GM12878 (cell line): Measurements from ENCODE around the gene TAF6L. TPM values are rescaled to one million over a fixed set of nuclear protein-coding genes. Genes with fewer than 3 reads are reported as not detected.

Experiments
- CHD1 ChIP-seq: IDR thresholded peaks from 2 replicates; pipeline ENCODE4 v1.6.1; 2012; ENCODE audit warnings: low read depth, low read length, improper control_type of control experiment
- CHD2 ChIP-seq: IDR thresholded peaks from 2 replicates; pipeline ENCODE4 v1.6.1; 2011; ENCODE audit warnings: low read depth, low read length, improper control_type of control experiment, borderline replicate concordance
- CREB1 ChIP-seq: IDR thresholded peaks from 2 replicates; pipeline ENCODE4 v1.6.1; 2012; ENCODE audit warnings: low read depth, mild to moderate bottlenecking, inconsistent platforms
- EP300 ChIP-seq, 2 experiments: fragments of 150-350 bp in 1 of 2; IDR thresholded peaks; 2 replicates each; pipeline ENCODE4 v1.6.1; 2011 to 2012; ENCODE audit warnings: low read depth in 2 of 2, low read length in 2 of 2, borderline replicate concordance in 1 of 2, improper control_type of control experiment in 1 of 2, inconsistent platforms in 1 of 2; ENCODE audit not compliant: control insufficient read depth in 1 of 2
- EZH2 ChIP-seq: IDR thresholded peaks from 2 replicates; pipeline ENCODE4 v1.6.1; 2012; ENCODE audit warnings: low read depth, mild to moderate bottlenecking, control low read depth, inconsistent platforms, low read length, borderline replicate concordance; ENCODE audit not compliant: control insufficient read depth
- IKZF1 ChIP-seq: fragments of 450-650 bp; conservative IDR thresholded peaks from 2 replicates; pipeline ENCODE4 v1.6.1; 2017; ENCODE audit warnings: antibody characterized with exemption, mild to moderate bottlenecking
- NFXL1 ChIP-seq: fragments of 450-650 bp; IDR thresholded peaks from 2 replicates; pipeline ENCODE4 v1.6.1; 2017; ENCODE audit warnings: antibody characterized with exemption, mild to moderate bottlenecking, borderline replicate concordance
- NFYA ChIP-seq: IDR thresholded peaks from 2 replicates; pipeline ENCODE4 v1.6.1; 2011; ENCODE audit warnings: low read depth, mild to moderate bottlenecking, low read length, improper control_type of control experiment, borderline replicate concordance
- NR2C1 ChIP-seq: fragments of 450-650 bp; IDR thresholded peaks from 2 replicates; pipeline ENCODE4 v1.6.1; 2017; ENCODE audit warnings: antibody characterized with exemption, mild to moderate bottlenecking, moderate library complexity
- NR2C2 ChIP-seq: IDR thresholded peaks from 2 replicates; pipeline ENCODE4 v1.6.1; 2011; ENCODE audit warnings: borderline replicate concordance, low read depth; ENCODE audit not compliant: control insufficient read depth, insufficient read length
- PML ChIP-seq: IDR thresholded peaks from 2 replicates; pipeline ENCODE4 v1.6.1; 2012; ENCODE audit warnings: low read length, inconsistent platforms
- RELA ChIP-seq: fragments of 450-650 bp; IDR thresholded peaks from 2 replicates; pipeline ENCODE4 v1.8.0; 2014; ENCODE audit warnings: borderline replicate concordance; ENCODE audit not compliant: partially characterized antibody
- SIN3A ChIP-seq: IDR thresholded peaks from 2 replicates; pipeline ENCODE4 v1.6.1; 2012; ENCODE audit warnings: low read depth, low read length, improper control_type of control experiment
- SUZ12 ChIP-seq: fragments of 200-600 bp; sonication (generic); IDR thresholded peaks from one replicate; pipeline ENCODE4 v1.6.1; 2018; ENCODE audit warnings: antibody characterized with exemption, mild to moderate bottlenecking; ENCODE audit not compliant: unreplicated experiment
- TCF12 ChIP-seq: IDR thresholded peaks from 2 replicates; pipeline ENCODE4 v1.6.1; 2011; ENCODE audit warnings: low read depth, mild to moderate bottlenecking, low read length
- ZNF274 ChIP-seq: IDR thresholded peaks from one replicate; pipeline ENCODE4 v1.8.0; 2011; ENCODE audit not compliant: insufficient read length, insufficient read depth
- polyA plus RNA-seq, 11 experiments: library from polyadenylated mRNA; depleted of rRNA in 4 of 11; unstranded in 6 of 11; stranded (reverse) in 5 of 11; fragments of >200 nt; fragmentation: Nextera tagmentation in 4 of 11; fragmentation: Illumina TruSeq in 1 of 11; extraction: Ambion mirVana in 4 of 11; extraction: Trizol in 1 of 11; gene quantifications; 1 replicate in 1 of 11; 2 replicates in 10 of 11; pipeline versions ENCODE4 v1.2.1 to v1.2.3, GENCODE V29; 2011 to 2016; ENCODE audit warnings: inconsistent platforms in 2 of 11, missing spikeins in 2 of 11, low read depth in 1 of 11
- total RNA-seq, 4 experiments: library from RNA; depleted of rRNA in 3 of 4; stranded (reverse); fragments of >200 nt in 3 of 4; fragmentation: Illumina TruSeq in 1 of 4; extraction: Trizol in 1 of 4; gene quantifications; 2 replicates each; pipeline versions ENCODE4 v1.2.1 to v1.2.3, GENCODE V29; 2013 to 2021
- TF ChIP-seq, protein P1 (sequence below): fragments of 150-350 bp; IDR thresholded peaks from 2 replicates; pipeline ENCODE4 v1.6.1; 2016; ENCODE audit warnings: low read depth, low read length
- TF ChIP-seq, protein P2 (sequence below): fragments of 450-650 bp; IDR thresholded peaks from 2 replicates; pipeline ENCODE4 v1.6.1; 2017; ENCODE audit warnings: borderline replicate concordance
- TF ChIP-seq, protein P3 (sequence below): fragments of 450-650 bp; IDR thresholded peaks from 2 replicates; pipeline ENCODE4 v1.6.1; 2017; ENCODE audit warnings: antibody characterized with exemption, mild to moderate bottlenecking, moderate library complexity
- TF ChIP-seq, protein P4 (sequence below): fragments of 450-650 bp; IDR thresholded peaks from 2 replicates; pipeline ENCODE4 v1.6.1; 2017; ENCODE audit warnings: mild to moderate bottlenecking

TAF6L gene
- total and polyA plus RNA-seq, 10 of the 15 experiments (the other 5 are each of a cell fraction or from before 2014, with no cell fraction given), result 0.15 to 35.6 (median 19.0) TPM

DNA sequence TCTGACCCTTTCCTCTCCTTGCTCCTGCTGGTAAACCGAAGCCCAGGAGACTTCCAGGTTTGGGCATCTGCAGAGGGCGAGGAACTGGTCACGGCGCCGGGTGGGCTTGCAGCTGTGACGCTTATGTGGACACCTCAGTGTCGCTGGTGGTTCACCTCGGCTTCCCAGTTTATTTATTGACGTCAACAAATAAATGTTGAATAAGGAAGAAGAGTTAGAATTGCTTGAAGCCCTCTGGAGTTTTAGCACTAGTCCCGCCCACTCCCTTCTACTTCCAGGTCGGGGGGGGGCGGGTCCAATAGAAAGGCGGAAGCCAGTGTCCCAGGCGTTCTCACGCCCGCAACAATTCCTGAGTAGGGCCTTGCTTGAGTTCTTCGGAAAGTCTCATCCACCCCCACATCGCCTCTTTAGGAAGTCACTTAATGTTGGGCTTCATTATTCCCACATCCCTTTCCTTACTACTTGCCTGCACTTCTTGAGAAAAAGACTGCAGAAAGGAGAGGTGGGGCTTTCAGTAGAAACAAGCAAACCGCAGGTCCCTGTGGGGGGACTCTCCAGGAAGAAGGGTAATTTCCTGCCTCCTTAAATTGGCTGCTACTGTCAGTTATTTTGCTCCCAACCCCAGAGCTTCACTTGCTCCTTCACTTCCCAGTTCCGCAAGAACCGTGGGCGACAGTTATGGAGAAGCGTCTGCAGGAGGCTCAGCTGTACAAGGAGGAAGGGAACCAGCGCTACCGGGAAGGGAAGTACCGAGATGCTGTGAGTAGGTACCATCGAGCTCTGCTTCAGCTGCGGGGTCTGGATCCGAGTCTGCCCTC lies 42.8 kb upstream of the TAF6L start, which contains the start of gene TTC9C (continued):
- TF ChIP-seq, protein P1, sequence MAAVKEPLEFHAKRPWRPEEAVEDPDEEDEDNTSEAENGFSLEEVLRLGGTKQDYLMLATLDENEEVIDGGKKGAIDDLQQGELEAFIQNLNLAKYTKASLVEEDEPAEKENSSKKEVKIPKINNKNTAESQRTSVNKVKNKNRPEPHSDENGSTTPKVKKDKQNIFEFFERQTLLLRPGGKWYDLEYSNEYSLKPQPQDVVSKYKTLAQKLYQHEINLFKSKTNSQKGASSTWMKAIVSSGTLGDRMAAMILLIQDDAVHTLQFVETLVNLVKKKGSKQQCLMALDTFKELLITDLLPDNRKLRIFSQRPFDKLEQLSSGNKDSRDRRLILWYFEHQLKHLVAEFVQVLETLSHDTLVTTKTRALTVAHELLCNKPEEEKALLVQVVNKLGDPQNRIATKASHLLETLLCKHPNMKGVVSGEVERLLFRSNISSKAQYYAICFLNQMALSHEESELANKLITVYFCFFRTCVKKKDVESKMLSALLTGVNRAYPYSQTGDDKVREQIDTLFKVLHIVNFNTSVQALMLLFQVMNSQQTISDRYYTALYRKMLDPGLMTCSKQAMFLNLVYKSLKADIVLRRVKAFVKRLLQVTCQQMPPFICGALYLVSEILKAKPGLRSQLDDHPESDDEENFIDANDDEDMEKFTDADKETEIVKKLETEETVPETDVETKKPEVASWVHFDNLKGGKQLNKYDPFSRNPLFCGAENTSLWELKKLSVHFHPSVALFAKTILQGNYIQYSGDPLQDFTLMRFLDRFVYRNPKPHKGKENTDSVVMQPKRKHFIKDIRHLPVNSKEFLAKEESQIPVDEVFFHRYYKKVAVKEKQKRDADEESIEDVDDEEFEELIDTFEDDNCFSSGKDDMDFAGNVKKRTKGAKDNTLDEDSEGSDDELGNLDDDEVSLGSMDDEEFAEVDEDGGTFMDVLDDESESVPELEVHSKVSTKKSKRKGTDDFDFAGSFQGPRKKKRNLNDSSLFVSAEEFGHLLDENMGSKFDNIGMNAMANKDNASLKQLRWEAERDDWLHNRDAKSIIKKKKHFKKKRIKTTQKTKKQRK, result no peak
- TF ChIP-seq SIN3A, result no peak; the same call in 1 of the 2 replicates
- no peak for TF ChIP-seq NFYA
- peak; percentile 81 for TF ChIP-seq CHD2
- TF ChIP-seq, protein P2, sequence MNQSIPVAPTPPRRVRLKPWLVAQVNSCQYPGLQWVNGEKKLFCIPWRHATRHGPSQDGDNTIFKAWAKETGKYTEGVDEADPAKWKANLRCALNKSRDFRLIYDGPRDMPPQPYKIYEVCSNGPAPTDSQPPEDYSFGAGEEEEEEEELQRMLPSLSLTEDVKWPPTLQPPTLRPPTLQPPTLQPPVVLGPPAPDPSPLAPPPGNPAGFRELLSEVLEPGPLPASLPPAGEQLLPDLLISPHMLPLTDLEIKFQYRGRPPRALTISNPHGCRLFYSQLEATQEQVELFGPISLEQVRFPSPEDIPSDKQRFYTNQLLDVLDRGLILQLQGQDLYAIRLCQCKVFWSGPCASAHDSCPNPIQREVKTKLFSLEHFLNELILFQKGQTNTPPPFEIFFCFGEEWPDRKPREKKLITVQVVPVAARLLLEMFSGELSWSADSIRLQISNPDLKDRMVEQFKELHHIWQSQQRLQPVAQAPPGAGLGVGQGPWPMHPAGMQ, result no peak
- TF ChIP-seq EP300 (IDR thresholded peaks at IDR 0.05; ENCODE audit: borderline replicate concordance in 1 of 2, control insufficient read depth in 1 of 2, low read depth in 2 of 2, low read length in 2 of 2), result no peak
- no peak for TF ChIP-seq EZH2
- peak; percentile 10 for TF ChIP-seq RELA
- TF ChIP-seq NR2C2, result peak; percentile 79
- TF ChIP-seq, protein P3, sequence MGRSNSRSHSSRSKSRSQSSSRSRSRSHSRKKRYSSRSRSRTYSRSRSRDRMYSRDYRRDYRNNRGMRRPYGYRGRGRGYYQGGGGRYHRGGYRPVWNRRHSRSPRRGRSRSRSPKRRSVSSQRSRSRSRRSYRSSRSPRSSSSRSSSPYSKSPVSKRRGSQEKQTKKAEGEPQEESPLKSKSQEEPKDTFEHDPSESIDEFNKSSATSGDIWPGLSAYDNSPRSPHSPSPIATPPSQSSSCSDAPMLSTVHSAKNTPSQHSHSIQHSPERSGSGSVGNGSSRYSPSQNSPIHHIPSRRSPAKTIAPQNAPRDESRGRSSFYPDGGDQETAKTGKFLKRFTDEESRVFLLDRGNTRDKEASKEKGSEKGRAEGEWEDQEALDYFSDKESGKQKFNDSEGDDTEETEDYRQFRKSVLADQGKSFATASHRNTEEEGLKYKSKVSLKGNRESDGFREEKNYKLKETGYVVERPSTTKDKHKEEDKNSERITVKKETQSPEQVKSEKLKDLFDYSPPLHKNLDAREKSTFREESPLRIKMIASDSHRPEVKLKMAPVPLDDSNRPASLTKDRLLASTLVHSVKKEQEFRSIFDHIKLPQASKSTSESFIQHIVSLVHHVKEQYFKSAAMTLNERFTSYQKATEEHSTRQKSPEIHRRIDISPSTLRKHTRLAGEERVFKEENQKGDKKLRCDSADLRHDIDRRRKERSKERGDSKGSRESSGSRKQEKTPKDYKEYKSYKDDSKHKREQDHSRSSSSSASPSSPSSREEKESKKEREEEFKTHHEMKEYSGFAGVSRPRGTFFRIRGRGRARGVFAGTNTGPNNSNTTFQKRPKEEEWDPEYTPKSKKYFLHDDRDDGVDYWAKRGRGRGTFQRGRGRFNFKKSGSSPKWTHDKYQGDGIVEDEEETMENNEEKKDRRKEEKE, result no peak
- no peak for TF ChIP-seq ZNF274
- no peak for TF ChIP-seq SUZ12
- TF ChIP-seq CHD1, result peak; percentile 43; the same call in 1 of the 2 replicates
- peak; percentile 4; the same call in 1 of the 2 replicates for TF ChIP-seq TCF12
- TF ChIP-seq NR2C1, result peak; percentile 98
- no peak for TF ChIP-seq NFXL1
- TF ChIP-seq IKZF1, result peak; percentile 90
- 0 out of 2 replicates have a peak, but pooled peaks have one; percentile 8 for TF ChIP-seq CREB1
- TF ChIP-seq, protein P4, sequence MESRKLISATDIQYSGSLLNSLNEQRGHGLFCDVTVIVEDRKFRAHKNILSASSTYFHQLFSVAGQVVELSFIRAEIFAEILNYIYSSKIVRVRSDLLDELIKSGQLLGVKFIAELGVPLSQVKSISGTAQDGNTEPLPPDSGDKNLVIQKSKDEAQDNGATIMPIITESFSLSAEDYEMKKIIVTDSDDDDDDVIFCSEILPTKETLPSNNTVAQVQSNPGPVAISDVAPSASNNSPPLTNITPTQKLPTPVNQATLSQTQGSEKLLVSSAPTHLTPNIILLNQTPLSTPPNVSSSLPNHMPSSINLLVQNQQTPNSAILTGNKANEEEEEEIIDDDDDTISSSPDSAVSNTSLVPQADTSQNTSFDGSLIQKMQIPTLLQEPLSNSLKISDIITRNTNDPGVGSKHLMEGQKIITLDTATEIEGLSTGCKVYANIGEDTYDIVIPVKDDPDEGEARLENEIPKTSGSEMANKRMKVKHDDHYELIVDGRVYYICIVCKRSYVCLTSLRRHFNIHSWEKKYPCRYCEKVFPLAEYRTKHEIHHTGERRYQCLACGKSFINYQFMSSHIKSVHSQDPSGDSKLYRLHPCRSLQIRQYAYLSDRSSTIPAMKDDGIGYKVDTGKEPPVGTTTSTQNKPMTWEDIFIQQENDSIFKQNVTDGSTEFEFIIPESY, result no peak
- peak; percentile 63 for TF ChIP-seq PML
